Measurements from ENCODE around the gene DARS1. TPM values are rescaled to one million over a fixed set of nuclear protein-coding genes. Genes with fewer than 3 reads are reported as not detected.

The DARS1 gene
- polyA plus RNA-seq, 1 donor (not counting 4 experiments of a cell fraction or from before 2014, with no cell fraction given): 129 TPM

DNA sequence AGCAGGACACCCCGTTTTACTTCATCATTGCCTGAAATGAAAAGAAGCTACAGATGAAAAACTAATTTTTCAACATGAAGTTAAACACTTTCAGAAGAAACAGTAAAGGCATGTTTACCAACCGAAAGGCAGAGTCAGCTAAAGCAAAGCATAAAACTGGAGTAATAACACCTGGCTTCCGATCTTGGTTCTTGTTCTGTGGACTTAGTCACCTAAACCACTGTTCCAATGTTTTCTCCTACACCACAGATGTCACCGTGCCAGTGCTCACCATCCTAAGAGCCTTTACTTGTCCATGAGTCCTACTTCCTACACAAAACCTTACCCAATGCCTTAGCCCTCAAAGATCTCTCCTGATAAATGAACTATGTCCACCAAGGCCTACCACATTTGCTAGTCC, 122.7 kb downstream of the DARS1 start:
- Histone ChIP-seq H3K4me1 (ENCODE audit: control insufficient read depth, extremely low read depth, insufficient read depth, low read length) (no peaks in the 10 kb centered on the region), H3K36me3 (ENCODE audit: control insufficient read depth in 2 of 2, extremely low read depth in 1 of 2, insufficient read depth in 2 of 2, low read length in 2 of 2) (peaks cover 1 to 16% of the 10 kb centered on the region in 2 experiments), H3K79me2 (ENCODE audit: control insufficient read depth, insufficient read depth, low read length) (no peaks in the 10 kb centered on the region), H3K4me2 (ENCODE audit: control insufficient read depth, extremely low read depth, insufficient read depth, low read depth, low read length) (no peak overlapping the region), H3K9ac (ENCODE audit: control insufficient read depth, extremely low read depth, insufficient read depth, low read length) (no peak overlapping the region), H3K9me3 (ENCODE audit: control insufficient read depth, low read depth, low read length) (no peaks in the 10 kb centered on the region), H3K27ac (ENCODE audit: control insufficient read depth, insufficient read depth, low read length) (no peak overlapping the region), H3K9me1 (ENCODE audit: control insufficient read depth, extremely low read depth, insufficient read depth, low read length) (no peaks in the 10 kb centered on the region), H4K20me1 (ENCODE audit: control insufficient read depth, extremely low read depth, insufficient read depth, low read length) (no peaks in the 10 kb centered on the region), H2AFZ (ENCODE audit: control insufficient read depth, low read length) (no peak overlapping the region), H3K4me3 (ENCODE audit: control insufficient read depth in 2 of 3, extremely low read depth in 1 of 3, insufficient read depth in 2 of 3, low read depth in 1 of 3, low read length in 3 of 3) (no peak overlapping the region), H3K27me3 (ENCODE audit: control insufficient read depth, extremely low read depth, insufficient read depth, low read length) (no peaks in the 10 kb centered on the region)
- FAIRE-seq (no peak), DNase-seq (ENCODE audit: low read depth, low spot score) (no peak)
- dilution Hi-C loops (cut with MboI; ENCODE audit: extremely low pct_ligation_motif_present, low sequenced_read_pairs): no loop called here
- TF ChIP-seq EZH2 (IDR thresholded peaks at IDR 0.05; ENCODE audit: low read length): no peak
- TF ChIP-seq, protein P1, sequence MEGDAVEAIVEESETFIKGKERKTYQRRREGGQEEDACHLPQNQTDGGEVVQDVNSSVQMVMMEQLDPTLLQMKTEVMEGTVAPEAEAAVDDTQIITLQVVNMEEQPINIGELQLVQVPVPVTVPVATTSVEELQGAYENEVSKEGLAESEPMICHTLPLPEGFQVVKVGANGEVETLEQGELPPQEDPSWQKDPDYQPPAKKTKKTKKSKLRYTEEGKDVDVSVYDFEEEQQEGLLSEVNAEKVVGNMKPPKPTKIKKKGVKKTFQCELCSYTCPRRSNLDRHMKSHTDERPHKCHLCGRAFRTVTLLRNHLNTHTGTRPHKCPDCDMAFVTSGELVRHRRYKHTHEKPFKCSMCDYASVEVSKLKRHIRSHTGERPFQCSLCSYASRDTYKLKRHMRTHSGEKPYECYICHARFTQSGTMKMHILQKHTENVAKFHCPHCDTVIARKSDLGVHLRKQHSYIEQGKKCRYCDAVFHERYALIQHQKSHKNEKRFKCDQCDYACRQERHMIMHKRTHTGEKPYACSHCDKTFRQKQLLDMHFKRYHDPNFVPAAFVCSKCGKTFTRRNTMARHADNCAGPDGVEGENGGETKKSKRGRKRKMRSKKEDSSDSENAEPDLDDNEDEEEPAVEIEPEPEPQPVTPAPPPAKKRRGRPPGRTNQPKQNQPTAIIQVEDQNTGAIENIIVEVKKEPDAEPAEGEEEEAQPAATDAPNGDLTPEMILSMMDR (optimal IDR thresholded peaks at IDR 0.05 in 1 of 3, IDR thresholded peaks at IDR 0.05 in 1 of 3, conservative IDR thresholded peaks at IDR 0.05 in 1 of 3; ENCODE audit: extremely low read depth in 1 of 3, insufficient read depth in 2 of 3, low read length in 3 of 3): no peak

Other genes with a start within 250 kb of the DARS1 start
- 51.8 to 92.2 TPM (median 70.9 TPM) in 3 replicates for gene UBXN4, start 243.8 kb downstream of the DARS1 start, polyA plus RNA-seq
- gene LCT, start 148.4 kb downstream of the DARS1 start, polyA plus RNA-seq: 0.01 TPM in 1 of 3 replicates, not detected in the others
- gene MCM6, start 109.2 kb downstream of the DARS1 start, polyA plus RNA-seq: 9.8 to 29.0 TPM (median 23.2 TPM) in 3 replicates
- gene CXCR4, start 132.5 kb upstream of the DARS1 start, polyA plus RNA-seq: 0.06 to 0.21 TPM (median 0.08 TPM) in 3 replicates

Measured in keratinocyte (primary cell).